ENCODE data around the gene BICD2.

GRCh38 chr9:92807757-92808725, 43.4 kb upstream of the BICD2 start:
- TF ChIP-seq GABPA (IDR thresholded peaks at IDR 0.05; ENCODE audit: borderline replicate concordance, insufficient read depth, low read length) (no peak), USF2 (IDR thresholded peaks at IDR 0.05; ENCODE audit: low read length) (no peak), CTCF (IDR thresholded peaks at IDR 0.05; ENCODE audit: control extremely low read depth in 1 of 3, insufficient read depth in 1 of 3, low read depth in 1 of 3, low read length in 3 of 3) (no peak), GTF2F1 (IDR thresholded peaks at IDR 0.05; ENCODE audit: borderline replicate concordance, low read depth, low read length) (no peak), ATF3 (IDR thresholded peaks at IDR 0.05; ENCODE audit: insufficient read depth, low read depth, low read length) (no peak), POLR2AphosphoS5 (IDR thresholded peaks at IDR 0.05; ENCODE audit: low read depth, low read length) (no peak), SIRT6 (IDR thresholded peaks at IDR 0.05; ENCODE audit: low read length) (no peak), JUN (IDR thresholded peaks at IDR 0.05; ENCODE audit: low read depth, low read length) (no peak), BRCA1 (IDR thresholded peaks at IDR 0.05; ENCODE audit: low read depth, low read length) (no peak), RFX5 (IDR thresholded peaks at IDR 0.05; ENCODE audit: borderline replicate concordance, low read depth, low read length) (no peak), EZH2 (IDR thresholded peaks at IDR 0.05; ENCODE audit: low read depth, low read length, severe bottlenecking) (peak; percentile 84), EP300 (IDR thresholded peaks at IDR 0.05; ENCODE audit: borderline replicate concordance in 1 of 2, low read depth in 2 of 2, low read length in 2 of 2) (no peak)

Measured in H1 (cell line).